HG03457 (cell line): ENCODE results near the gene PRKAG2.
A peak's percentile ranks its signal among the peaks of the same experiment; 100 is the strongest.
"Not testable (repeated sequence)": the region's sequence is repeated elsewhere in the genome, so short reads cannot be mapped to it uniquely, and the experiment has no call there.

ENCODE experiments used
- ATAC-seq: cut with Tn5 transposase; IDR thresholded peaks from one replicate; pipeline ENCODE4 v1.9.1; 2021; ENCODE audit warnings: moderate number of reproducible peaks; ENCODE audit not compliant: unreplicated experiment

The PRKAG2 gene

DNA sequence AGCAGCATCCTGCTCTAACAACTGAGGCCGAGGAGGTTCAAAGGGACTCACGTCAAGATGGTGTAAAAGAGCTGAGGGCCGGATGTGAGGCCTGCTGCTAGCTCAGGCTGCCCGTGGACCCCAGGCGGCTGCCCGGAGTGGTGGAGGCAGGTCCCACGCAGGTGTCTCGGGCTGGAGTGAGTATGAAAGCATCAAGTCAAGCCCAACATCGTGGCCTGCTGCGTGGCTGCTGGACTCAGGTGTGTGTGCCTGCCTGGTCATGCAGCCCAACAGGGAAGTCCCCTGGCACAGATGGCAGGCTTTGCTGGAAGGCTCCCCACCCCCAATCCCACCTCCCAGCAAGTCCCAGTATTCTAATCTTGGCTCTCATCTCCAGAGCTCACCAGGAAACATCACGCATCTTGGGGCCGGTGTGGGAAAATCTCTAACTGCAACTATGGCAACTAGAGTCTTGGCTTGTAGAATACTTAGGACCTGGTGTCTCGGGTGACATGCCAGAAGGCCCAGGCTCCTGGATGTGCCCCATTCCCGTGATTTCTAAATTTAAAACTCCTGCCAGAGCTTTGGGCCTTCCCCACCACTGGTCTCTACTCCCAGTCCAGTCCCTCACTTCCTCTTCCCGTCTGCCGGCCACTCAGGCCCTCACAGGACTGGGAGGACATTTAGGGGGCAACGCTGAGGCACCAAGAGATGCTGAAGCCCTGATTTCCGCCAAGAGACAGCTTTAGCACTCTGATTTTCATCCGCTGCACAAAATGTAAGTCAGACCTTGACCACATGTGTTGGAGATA lies 85.9 kb downstream of the PRKAG2 start:
- no peak for ATAC-seq

DNA sequence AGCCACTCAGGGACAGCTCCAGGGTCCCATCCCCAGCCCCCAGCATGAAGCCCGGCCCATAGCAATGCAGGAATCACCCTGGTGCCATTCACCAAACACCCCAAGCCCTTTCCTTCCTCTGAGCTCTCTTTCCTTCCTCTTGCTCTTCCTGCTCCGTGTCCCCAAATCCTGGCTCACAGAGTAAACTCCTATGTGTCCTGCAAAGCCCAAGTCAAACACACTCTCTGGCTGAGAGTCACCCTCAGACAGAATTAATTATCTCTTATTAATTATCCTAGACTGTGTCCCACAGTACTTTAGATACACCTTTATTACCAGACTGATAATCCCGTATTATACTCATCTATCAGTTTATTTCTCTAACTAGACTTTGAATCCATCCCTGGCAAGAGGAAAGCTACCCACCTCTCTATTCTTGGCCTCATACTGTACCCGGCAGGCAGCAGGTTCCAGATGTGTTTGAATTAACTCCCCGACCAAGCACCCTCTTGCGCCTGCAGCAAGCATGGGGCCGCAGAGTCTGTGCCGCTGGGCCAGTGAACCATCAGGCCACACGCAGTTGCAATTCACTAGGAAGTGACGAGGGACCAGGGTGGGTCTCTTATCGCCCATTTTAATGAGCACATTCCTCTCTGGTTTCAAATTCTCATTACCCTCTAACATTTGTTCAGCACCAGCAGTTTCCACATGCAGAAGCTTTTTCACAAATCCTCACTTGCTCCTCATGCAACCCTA lies 86.7 kb downstream of the PRKAG2 start:
- ATAC-seq = no peak

DNA sequence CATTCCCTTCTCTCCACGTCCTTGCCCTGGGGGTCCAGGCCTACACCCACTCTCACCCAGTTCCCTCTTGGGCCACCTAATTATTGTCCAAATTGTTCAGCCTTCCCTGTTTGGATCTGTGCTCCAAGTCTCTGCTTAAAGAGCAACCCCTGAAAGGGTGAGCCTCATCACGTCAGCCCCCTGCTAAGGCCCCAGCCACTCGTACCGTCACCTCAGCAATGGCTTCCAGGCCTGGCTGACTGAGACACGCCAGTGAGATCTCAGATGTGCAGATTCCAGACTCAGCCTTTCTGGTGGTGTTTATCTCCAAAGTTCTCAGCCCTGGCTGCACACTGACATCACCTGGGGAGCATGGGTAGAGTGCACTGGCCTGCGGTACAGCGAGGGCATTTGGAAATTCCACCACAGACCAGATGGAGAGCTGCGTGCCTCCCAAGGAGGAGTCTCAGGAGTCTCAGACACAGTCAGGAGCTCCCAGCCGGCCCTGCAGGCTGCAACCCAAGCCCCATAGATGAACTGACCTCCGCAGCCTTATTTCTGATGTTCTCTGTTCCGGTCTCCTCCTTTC lies 87.5 kb downstream of the PRKAG2 start:
- no peak for ATAC-seq

DNA sequence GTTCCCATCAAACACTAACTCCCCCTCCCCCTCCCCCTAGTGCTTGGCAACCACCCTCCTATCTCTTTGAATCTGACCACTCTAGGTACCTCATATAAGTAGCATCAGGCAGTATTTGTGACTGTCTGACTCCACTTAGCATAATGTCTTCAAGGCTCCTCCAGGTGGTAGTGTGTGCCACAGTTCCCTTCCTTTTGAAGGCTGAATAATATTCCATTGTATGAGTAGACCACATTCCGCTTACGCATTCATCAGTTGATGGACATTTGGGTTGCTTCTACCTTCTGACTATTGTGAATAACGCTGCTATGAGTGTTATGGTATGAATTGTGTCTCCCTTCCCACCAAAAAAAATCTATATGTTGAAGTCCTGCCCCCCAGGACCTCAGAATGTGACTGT lies 89.6 kb downstream of the PRKAG2 start:
- no peak for ATAC-seq

DNA sequence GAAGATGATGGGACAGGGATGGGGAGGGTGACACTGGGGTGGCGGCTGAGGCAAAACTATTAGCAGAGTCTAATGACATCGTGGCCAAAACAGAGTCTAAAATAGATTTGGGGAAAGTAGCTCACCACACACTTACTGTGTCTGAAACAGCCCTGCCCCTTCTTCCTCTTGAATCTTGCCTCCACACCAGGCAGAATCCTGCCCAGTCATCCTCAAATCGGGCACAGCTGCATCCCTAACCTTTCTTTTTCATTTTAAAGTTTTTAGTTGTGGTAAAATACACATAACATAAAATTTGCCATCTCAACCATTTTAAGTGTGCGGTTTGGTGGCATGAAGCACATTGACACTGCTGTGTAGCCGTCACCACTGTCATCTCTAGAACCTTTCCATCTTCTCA lies 90.0 kb downstream of the PRKAG2 start:
- ATAC-seq = no peak

DNA sequence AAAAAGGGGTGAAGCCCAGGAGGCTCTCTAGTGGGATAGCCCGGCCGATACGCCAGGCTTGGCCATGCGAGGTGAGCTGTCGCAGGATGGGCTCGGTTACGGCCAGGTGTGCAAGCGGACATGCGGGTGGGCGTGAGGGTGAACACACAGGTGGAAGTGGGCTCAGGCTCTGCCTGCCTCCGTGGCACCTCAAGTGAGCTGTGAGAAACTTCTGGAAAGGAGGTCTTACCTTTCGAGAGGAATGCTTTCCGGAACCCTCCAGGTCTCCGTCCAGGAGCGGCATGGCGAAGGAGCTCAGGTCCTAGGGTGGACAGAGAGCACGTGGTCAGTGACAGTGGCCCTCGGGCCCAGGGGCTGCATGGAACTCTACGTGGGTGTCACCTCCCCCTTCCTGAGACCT lies 90.7 kb downstream of the PRKAG2 start:
- no peak for ATAC-seq

DNA sequence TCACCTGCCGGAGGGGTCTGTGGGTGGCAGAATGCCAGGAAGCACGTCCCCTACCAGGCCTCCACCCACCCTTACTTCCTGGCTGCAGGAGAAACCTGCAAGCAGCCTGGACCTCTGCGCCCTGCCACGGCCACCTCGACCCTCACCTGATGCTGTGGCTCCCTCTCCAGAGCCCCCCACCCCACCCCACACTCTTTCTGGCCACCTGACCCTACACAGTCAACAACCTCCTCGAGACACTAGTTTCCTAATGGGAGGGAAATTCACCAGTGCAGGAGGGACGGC lies 91.3 kb downstream of the PRKAG2 start:
- no peak for ATAC-seq

DNA sequence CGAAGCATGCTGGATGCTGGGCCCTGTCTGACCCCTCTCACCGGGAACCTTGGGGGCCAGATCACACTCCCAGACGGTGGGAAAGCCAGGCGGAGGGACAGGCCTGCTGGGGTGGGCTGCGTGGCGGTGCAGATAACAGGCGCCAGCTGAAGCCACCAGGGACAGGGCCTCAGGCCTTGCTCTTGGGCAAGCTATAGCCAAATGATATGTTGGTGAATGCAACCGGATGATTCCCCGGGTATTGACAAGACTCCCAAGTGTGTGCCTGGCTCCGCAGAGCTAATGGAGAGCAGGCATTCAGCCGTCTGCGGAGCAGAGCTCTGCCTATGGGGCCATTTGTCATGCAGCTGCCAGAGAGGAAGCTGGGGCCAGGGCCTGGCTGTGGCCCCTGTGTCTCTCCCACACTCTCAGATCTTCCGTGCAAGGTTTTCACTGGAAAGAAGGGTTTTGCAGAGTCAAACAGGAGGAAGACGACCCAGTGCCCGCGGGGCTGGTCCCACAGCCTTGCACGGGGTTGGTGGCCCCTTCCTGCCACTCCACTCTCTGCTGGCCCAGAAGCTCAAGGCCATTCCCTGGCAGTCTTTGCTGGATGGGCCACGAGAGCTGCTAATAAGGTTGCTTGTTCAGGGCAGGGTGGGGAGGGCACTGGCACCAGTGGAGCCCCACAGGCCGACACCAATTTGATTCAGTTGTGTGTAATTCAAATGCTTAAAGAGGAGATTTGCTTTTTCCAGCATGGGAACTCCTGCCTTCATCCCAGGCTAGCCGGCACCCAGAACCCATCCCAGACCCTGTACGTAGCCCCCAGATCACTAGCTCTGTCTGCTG lies 91.8 kb downstream of the PRKAG2 start:
- ATAC-seq = no peak

DNA sequence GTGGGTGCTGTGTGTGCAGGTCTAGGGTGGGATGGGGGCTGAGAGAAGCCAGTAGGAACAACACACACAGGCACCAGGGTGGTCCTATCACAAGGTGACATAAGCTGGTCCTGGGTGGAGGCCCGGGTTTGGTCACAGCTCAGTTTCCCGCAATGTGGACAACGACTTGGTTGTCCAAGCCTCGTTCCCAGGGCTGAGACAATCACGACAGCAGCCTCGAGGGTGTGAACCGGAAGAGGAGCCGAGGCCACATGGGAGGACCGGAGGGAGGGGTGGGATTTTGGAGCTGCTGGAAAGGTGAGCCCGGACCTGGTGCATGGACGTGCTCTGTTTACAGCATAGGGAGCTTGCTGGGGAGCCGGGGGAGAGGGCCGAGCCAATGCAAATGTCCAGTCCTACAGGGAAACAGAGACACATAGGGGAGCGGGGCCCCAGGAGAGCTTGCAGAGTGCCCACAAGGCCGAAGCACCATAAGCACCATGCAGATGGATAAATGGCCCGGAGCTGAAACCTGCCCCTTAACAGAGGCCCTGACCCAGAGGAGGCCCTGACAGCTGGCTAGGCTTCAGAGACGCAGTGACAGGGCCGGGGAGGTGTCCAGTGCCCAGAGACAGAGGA lies 92.8 kb downstream of the PRKAG2 start:
- no peak for ATAC-seq

DNA sequence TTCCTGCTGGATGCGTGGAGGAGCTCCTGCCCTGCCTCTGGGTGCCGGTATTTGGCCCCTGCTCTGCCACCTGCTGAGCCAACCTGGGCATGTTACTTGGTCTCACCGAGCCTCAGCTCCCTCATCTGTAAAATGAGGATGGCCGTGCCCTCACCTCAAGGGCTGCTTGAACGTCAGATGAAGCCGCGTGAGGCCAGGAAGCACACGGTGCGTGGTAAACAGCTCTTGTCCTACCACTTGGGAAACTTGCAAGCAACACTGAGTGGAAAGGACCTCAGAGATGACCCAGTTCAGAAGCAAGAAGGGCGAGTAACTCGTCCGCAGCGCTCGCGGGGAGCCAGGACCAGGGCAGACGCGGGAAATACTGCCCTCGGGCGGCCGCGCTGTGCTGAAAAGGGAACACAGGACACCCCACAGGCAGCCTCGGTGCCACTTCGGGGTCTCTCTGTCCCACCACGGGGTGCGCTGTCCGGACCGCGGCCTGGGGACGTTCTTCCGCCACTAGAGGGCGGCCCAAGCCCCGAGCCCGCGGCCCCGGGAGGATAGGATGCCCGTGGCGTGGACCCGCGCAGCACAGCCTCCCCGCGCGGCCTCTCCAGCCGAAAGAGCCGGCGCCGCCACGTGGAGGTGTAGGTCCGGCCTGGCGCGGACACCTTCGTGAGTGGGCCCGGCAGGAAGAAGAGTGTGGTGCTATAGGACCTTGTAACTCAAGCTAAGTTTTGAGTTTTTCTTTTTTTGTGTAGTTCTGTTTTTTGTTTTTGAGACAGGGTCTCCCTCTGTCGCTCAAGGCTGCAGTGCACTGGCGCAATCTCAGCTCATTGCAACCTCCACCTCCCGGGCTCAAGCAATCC lies 94.1 kb downstream of the PRKAG2 start:
- ATAC-seq = peak; percentile 86

DNA sequence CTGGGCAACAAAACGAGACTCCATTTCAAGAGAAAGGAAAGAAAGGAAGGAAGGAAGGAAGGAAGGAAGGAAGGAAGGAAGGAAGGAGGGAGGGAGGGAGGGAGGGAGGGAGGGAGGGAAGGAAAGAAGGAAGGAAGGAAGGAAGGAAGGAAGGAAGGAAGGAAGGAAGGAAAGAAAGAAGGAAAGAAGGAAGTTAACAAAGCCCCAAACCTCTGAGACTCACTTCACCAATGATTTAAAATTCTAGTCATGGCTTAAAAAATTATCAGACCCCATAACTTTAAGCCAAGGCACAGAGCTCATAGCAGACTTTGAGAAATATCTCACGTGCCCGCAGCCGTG lies 94.7 kb downstream of the PRKAG2 start:
- not testable (repeated sequence) for ATAC-seq

DNA sequence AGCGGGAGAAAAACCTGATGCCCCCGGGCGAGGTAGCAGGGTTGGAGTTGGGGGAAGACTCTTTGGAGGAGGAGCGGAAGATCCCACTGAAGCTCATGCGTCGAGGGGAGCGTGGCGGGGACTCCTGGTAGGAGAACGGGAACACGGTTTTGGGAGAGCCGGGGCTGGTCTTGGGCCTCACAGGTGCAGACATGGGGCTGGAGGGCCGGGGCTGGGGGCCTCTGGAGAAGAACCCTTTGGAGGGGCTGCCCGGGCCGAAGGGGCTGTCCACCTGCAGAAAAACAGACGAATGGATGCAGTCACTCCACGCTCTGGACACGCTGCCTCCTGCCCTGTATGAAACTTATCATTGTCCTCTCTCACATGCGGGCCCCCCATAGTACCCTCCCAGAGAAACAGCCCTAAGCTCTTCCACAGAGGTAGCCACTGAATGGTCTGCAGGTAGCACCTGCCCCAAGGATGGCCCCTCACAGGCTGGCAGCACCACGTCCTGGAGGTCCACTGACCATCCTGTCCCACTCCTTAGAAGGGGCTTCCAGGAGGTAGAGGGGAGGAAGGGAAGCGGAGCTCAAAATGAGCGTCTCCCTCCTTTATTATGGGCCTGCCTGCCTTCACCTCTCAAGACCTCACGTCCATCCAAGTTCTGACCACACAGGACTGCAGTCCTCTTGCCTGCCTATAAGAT lies 95.6 kb downstream of the PRKAG2 start:
- no peak for ATAC-seq

DNA sequence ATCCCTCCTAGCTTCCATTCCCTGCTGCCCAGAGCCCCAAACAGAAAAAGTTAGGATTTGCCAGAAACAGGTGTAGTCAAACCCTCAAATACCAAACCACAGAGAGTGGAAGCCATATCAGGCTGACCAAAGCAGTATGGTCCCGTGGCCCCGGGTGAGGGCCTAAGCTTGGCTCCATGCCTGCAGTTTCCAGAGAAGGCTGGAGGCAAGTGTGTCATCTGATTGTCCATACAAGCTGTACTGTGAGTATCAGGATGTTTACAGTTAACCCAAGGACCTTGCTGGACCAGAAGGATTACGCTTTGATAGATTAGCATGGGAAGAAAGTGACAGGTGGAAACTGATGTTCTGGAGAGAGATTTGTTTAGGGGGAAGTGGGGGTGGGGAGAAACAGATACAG lies 96.3 kb downstream of the PRKAG2 start:
- ATAC-seq = no peak

DNA sequence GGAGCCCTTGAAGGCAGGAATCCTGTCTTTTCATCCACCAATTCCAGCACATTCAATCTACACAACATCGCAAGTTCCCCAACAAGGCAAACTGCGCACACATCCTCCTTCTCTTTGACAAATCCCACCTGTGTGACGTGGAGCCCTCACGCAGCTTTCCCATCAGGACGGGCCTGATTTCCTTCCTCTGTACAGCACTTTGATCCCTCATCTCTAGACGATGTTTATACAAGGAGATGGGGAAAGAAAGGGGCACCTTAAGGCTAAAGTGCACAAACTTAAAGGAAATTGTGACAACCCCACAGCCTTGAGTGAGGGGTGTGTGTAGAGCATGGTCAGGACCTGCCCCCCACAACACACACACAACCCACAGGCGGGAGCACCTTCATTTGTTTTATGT lies 97.2 kb downstream of the PRKAG2 start:
- no peak for ATAC-seq

DNA sequence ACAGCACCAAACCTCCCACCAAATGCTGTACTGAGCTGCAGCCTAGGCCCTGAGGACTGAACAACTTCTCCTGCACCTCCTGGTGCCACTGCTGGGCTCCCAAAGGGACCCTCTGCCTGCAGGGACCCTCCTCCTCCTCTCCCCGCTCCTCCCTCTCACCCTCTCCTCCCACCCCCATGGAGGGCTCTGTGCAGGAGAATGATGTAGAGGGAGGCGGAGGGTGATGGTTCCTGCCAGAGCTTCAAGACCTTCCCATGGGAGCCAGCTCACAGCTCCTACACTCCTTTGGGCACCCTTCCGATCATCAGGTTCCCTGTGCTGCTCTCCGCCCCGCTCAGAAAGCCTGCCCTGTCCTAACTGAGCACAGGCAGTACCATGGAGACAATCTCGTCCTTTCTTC lies 97.7 kb downstream of the PRKAG2 start:
- ATAC-seq = no peak

DNA sequence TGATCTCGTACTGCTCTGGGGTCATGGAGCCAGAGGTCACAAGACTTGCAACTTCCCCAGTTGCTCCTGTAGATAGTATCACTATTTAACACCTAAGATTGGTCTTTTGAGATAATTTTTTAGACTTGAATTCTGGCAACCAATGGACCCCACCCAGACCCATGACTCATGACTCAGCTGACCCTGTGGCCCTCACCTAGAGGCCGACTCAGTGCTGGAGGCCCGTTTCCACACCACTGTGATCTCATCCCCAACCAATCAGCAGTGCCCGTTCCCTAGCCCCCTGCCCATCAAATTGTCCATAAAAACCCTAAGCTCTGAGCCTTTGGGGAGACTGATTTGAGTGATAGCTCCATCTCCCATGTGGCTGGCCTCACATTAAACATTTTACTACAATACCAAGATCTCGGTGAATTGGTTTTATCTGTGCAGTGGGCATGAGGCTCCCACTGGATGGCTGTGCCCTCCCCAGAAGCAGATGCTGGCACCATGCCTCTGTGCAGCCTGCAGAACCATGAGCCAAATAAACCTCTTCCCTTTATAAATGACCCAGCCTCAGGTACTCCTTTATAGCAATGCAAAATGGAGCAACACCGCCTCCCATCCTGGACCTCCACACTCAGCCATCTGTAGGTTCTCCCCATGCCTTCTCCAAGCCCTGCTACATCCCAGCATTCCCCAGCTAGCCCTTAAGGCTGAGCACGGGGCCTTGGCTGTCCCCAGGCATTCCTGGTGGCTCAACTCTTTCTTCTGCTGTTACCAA lies 98.8 kb downstream of the PRKAG2 start:
- no peak for ATAC-seq

DNA sequence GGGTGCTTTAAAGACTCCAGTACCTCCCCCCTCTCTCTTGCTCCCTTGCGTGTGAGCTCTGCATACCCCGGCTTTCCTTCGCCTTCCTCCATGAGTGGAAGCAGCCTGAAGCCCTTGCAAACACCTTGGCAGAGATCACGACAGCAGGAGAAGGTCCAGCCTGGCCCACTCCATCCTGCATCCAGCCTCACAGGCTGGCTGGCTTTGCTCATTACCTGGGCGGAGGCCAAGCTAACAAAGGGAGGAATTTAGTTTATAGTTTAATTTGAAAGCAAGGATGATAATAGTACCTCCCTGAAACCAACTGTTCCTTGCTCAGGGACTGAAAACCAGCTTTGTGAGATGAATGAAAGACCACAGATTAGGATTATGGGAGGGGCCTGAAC lies 99.4 kb downstream of the PRKAG2 start:
- no peak for ATAC-seq

DNA sequence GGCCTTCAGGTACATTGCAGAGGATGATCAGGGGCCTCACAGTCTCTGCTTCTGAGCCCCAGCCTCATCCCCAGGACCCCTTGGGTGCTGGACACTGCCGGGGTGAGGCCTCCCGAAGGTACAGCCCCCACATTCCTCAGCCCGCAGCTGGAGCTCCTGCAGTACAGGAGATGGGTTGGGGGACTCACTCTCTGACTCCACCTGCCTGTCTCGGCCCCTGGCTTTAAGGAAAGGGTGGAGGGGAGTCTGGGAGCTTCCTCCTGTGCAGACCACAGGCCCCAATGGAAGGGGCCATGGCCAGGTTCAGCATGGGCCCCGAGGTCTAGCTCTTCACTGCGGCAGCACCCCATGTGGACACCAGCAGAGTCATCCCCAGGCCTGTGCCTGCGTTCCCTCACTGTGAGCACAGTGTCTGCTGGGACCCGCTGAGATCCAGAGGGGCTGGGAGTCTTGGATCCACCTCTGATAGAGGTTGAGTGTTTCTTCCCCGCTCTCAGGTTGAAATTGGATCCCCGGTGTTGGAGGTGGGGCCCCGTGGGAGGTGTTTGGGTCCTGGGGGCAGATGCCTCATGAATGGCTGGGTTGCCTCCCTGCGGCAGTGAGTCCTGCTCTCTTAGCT lies 99.9 kb downstream of the PRKAG2 start:
- ATAC-seq = no peak

DNA sequence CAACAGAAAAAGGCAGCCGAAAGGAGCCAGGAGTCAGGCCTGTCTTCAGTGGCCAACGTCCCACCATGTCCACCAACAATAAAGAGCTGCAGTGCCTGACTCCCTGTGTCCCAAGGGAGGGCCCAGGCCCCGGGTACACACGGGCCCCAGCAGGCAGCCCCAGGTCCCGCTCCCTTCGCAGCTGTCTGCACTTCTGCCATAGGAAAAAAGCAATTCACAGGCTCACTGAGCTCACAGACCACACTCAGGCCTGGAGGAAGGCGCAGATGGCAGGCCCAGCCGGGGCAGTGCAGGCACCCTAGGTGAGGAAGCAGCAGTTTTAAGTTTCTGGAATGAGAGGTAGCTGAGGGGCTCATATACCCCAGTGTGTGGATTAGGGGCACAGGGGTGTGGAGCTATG lies 100.5 kb downstream of the PRKAG2 start:
- ATAC-seq = no peak
